HTERT RPE-1 (cell line): Measurements from ENCODE around the gene ANO4.

Source experiments
- in situ Hi-C: fragments of 300-500 bp; cut with MboI; formaldehyde crosslinking; loops from 4 replicates; pipeline ENCODE4 v1.14.3; 2020; ENCODE audit warnings: low sequenced_read_pairs

Gene ANO4

GRCh38 chr12:100940503-100940902, 145.9 kb downstream of the ANO4 start:
- in situ Hi-C loops = no loop called here

GRCh38 chr12:100942984-100943749, 148.6 kb downstream of the ANO4 start:
- in situ Hi-C loops = no loop called here

- in situ Hi-C loops = no loop called here
These were observed 157.2 kb downstream of the ANO4 start for GRCh38 chr12:100951756-100952155.

- in situ Hi-C loops = no loop called here
These were observed 158.6 kb downstream of the ANO4 start for GRCh38 chr12:100953217-100953616.

GRCh38 chr12:100953677-100954076, 159.1 kb downstream of the ANO4 start:
- in situ Hi-C loops = no loop called here

- in situ Hi-C loops = no loop called here
These were observed 159.5 kb downstream of the ANO4 start for GRCh38 chr12:100954118-100954517.

GRCh38 chr12:100955139-100955538, 160.6 kb downstream of the ANO4 start:
- in situ Hi-C loops = no loop called here

GRCh38 chr12:100956311-100956852, 161.8 kb downstream of the ANO4 start:
- in situ Hi-C loops = no loop called here

GRCh38 chr12:100959481-100959880, 164.9 kb downstream of the ANO4 start:
- in situ Hi-C loops = no loop called here

- in situ Hi-C loops = no loop called here
These were observed 167.6 kb downstream of the ANO4 start for GRCh38 chr12:100962086-100962712.

GRCh38 chr12:100963381-100963780, 168.8 kb downstream of the ANO4 start:
- in situ Hi-C loops = no loop called here

GRCh38 chr12:100964028-100964427, 169.5 kb downstream of the ANO4 start:
- in situ Hi-C loops = no loop called here

- in situ Hi-C loops = no loop called here
These were observed 172.6 kb downstream of the ANO4 start for GRCh38 chr12:100967189-100967588.

GRCh38 chr12:100970894-100971293, 176.3 kb downstream of the ANO4 start:
- in situ Hi-C loops = no loop called here

GRCh38 chr12:100972121-100972520, 177.5 kb downstream of the ANO4 start:
- in situ Hi-C loops = no loop called here

GRCh38 chr12:100974341-100974740, 179.8 kb downstream of the ANO4 start:
- in situ Hi-C loops = no loop called here

GRCh38 chr12:100974747-100975146, 180.2 kb downstream of the ANO4 start:
- in situ Hi-C loops = no loop called here

GRCh38 chr12:100976735-100977134, 182.2 kb downstream of the ANO4 start:
- in situ Hi-C loops = no loop called here

- in situ Hi-C loops = no loop called here
These were observed 186.3 kb downstream of the ANO4 start for GRCh38 chr12:100980856-100981255.

GRCh38 chr12:100982511-100983183, 188.1 kb downstream of the ANO4 start:
- in situ Hi-C loops = no loop called here

- in situ Hi-C loops = no loop called here
These were observed 190.2 kb downstream of the ANO4 start for GRCh38 chr12:100984796-100985195.
